Measurements from ENCODE around the gene TPRG1L.
A peak's percentile ranks its signal among the peaks of the same experiment; 100 is the strongest.
"Not testable (repeated sequence)": the region's sequence is repeated elsewhere in the genome, so short reads cannot be mapped to it uniquely, and the experiment has no call there.

Gene TPRG1L

GRCh38 chr1:3609769-3610526 is 14.9 kb upstream of the TPRG1L start:
- DNase-seq: no peak

GRCh38 chr1:3610527-3611169 is 14.2 kb upstream of the TPRG1L start:
- no peak for DNase-seq

GRCh38 chr1:3611170-3612019 is 13.4 kb upstream of the TPRG1L start, which contains the start of gene MEGF6:
Gene MEGF6 (minus strand): TSS chr1:3611508. CDS start chr1:3611268, 240 bp downstream.
- peak; percentile 70 for DNase-seq

DNA sequence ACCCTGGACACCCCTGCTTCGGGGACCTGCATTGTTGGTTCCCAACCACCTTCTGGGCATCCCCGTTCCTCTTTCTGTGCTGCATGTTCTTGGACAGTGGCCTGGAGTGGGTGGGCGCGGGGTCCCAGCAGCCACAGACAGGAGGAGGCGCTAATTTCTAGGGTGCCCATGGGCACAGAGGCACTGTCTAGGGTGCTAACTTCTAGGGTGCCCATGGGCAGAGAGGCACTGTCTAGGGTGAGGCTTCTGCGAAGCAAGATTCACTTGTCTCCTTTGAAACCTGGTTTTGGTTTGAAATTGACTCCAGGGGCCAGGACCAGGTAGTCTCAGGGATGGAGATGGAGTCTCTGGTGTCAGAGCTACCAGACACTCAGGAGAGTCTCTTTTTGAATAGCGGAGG is 12.7 kb upstream of the TPRG1L start:
- no peak for DNase-seq

DNA sequence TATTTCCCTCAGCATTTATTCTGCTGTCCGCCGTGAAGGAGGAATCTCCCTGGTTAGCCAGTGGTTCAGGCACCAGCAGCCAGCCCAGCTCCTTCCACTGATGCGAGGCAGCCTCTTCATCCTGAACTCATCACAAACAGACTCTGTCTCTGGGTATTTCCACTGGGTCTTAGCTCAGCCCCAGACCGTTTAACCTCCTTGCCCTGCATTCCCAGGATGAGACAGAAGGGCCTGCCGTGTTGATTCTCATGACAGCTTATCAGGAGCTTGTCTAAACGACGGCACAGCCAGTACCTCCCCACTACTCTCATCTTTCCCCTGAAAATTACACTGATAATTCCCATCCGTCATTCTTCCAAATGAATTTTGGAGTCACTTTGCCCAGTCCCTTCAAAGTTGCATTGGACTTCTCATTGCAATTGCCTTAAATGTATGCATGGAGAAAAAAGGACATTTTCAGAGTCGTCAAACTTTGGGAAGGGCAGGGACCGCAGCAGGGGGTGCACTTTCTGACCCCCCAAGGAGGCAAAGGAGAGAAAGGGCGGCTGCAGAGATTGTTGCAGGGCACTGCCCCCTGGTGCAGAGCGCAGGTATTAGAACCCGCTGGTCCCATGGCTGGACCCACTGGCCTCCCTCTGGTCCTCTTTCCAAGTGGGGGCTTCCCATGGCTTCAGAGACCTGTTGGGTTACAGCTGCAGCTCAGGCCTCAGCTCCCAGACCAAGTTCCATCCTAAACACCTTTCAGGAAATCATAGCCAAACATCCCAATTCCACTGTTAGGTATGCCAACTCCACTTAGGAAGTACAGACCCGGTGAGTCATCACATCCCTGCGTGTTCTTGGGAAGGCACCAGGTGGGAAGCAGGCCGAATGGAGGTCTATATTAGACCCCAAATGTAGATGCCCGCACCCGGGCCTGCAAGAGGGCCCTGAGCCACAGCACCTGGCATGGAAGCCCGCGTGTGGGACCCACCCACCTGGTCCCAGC is 9.8 kb upstream of the TPRG1L start:
- DNase-seq: no peak

DNA sequence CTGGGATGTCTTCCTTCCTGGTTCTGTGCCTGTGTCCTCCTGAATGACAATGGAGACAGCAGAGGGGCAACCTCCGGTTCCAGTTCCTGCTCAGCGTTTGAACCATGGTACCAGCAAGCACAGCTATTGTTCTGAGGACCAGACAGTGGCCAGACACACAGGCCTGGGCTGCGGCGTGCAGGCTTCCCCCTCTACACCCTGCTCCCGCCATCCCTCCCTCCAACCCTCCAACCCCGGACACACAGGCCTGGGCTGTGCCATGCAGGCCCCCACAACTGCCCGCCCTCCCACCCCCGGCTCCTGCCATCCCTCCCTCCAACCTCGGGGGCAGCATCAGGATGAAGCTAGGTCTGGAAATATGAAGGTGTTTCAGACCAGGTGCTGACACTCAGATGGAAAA is 8.0 kb upstream of the TPRG1L start:
- DNase-seq: no peak

DNA sequence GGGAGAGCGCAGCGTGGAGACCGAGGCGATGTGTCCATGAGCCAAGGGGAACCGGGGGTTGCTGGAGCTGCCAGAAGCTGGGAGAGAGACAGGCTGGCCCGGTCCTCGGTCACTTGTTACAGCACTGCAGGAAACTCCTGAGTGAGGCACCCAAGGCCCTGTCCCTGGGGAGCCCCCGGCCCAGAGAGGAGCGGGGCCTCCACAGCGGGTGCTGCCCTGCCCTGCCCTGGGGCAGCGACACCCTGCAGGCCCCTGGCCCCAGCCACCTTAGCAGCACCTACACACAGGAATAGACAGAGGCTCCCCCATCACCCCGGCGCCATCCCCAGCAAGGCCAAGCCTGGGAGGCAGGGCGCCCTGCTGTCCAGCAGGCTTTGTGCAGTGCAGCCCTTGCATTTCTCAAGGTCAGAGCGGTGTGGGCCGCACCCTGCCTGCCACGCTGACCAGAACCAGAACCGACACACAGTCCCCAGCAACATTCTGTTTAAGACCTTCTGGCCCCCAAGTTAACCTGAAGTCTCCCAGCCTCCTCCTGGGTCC is 6.9 kb upstream of the TPRG1L start:
- no peak for DNase-seq

- no peak for DNase-seq
Measured at GRCh38 chr1:3618531-3618880, 6.3 kb upstream of the TPRG1L start.

- peak; percentile 63 for DNase-seq
Measured at GRCh38 chr1:3618881-3619671, 5.7 kb upstream of the TPRG1L start.

- no peak for DNase-seq
Measured at GRCh38 chr1:3620708-3621107, 4.1 kb upstream of the TPRG1L start.

DNA sequence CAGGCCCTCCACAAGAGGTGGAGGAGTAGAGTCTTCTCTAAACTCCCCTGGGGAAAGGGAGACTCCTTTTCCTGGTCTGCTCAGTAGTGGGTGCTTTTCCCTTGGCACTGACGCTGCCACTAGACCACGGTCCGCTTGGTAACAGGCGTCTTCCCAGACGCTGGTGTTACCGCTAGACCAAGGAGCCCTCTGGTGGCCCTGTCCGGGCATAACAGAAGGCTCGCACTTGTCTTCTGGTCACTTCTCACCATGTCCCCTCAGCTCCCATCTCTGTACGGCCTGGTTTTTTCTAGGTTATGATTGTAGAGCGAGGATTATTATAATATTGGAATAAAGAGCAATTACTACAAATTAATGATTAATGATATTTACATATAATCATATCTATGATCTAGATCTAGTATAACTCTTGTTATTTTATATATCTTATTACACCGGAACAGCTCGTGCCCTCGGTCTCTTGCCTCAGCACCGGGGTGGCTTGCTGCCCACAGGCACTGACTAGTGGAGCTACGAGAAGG is 3.6 kb upstream of the TPRG1L start:
- not testable (repeated sequence) for DNase-seq

GRCh38 chr1:3622102-3622501 is 2.7 kb upstream of the TPRG1L start:
- not testable (repeated sequence) for DNase-seq

GRCh38 chr1:3623441-3624199 is 1.2 kb upstream of the TPRG1L start:
- DNase-seq: no peak

DNA sequence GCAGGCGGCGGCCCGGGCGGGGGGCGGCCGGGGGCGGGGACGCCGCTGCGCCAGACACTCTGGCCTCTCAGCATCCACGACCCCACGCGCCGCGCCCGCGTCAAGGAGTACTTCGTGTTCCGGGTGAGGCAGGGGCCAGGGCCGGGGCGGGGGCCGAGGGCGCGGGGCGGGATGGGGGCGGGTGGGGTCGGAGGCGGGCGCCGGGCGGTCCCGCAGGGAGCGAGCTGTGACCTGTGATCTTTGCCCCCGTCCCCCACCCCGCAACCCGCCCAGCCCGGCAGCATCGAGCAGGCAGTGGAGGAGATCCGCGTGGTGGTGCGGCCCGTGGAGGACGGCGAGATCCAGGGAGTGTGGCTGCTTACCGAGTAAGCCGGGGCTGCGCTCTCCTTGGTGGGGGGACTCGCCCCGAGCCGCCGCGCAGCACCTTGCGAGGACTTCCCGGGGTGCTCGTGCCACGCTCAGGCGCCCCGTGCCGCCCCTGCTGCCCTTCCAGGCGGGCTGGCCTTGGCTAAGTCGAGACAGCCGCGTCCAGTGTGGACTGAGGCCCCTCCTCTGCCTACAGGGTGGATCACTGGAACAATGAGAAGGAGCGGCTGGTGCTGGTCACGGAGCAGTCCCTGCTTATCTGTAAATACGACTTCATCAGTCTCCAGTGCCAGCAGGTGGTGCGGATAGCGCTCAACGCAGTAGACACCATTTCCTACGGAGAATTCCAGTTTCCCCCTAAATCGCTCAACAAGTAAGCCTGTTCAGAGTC is 514 bp downstream of the TPRG1L start:
- peak; percentile 24 for DNase-seq

DNA sequence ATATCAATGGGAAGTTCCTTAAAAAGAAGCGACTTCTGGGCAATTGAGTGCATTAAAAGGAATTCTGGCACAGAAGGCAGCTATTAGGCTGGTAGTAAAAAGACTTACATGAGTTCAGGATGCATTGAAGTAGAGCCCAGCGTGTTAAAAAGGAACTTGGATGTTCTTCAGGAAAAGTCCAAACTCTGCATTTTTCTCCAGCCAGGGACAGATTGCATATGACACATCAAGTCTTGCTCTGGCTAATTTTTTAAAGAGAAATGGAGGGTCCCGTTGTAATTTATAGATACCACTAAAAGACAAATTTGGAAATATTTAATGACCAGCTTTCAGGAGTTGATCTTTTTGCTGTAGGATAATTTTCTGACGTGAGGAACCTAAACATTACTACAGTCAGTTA is 1.2 kb downstream of the TPRG1L start:
- DNase-seq: no peak

DNA sequence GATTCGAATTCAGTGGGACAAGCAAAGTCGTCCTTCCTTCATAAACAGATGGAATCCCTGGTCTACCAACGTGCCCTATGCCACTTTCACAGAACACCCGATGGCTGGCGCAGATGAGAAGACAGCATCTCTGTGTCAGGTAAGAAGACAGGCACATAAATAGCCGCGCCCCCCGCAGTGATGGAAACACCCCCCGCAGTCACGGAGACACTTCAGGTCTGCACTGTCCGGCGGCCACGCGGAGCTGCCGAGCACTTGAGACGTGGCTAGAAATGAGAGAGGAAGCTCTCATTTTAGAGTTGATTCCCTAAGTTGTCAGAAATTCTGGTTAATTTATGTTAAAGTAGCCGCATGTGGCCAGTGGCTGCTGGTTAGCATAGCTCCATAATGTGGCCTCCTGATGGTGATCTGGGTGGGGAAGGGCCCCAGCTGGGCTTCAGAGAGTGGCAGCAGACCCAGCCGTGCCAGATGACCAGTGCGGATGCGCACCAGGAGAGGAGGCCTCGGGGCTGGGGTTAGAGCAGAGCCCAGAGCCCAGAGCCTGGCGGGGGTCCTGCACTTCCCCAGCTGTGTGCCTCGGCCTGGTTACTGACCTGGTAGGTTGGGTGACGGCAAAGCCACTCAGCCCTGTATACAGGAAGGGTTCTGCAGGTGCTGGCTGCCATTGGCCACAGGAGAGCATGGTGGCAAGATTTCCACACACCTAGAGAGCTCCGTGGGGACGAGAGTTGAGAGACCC is 2.9 kb downstream of the TPRG1L start:
- DNase-seq: no peak

DNA sequence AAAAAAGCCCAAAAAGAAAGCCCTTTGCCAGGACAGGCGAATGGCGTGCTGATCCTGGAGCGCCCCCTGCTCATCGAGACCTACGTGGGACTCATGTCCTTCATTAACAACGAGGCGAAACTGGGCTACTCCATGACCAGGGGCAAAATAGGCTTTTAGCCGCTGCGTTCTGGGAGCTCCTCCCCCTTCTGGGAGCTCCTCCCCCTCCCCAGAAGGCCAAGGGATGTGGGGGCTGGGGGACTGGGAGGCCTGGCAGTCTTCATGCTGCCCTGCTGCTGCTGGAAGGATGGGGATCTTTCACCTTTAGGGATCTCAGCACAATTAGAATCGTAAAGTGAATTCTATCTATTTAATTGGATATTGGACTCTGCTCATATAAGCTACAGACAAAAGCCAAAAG is 3.6 kb downstream of the TPRG1L start:
- no peak for DNase-seq

DNA sequence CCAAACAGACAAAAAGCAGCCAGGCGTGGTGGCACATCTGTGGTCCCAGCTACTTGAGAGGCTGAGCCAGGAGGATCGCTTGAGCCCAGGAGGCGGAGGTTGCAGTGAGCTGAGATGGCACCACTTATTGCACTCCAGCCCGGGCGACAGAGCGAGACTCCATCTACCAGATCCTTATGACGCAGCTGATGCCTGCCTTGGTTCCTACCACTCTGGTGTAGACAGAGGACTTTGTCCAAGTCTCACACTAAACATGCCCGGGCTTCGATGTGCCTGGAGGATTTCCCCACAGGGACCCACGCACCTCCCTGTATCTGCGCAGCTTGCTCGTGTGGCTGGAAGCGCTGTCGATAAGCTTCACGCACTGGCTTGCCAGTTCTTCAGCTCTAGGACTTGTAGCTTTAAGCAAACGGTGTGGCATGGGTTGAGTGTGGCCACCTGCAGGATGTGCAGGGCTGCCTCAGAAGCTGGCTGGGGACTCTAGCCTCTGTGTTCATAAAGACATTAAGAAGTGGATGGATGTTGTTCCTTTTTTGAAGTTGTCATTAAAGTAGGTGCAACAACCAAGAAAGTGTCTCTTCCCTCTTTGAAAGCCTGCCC is 4.8 kb downstream of the TPRG1L start:
- DNase-seq: no peak
